Measurements from ENCODE around the gene SEC22C. TPM values are rescaled to one million over a fixed set of nuclear protein-coding genes. Genes with fewer than 3 reads are reported as not detected.

Gene SEC22C
- total and polyA plus RNA-seq, 2 of the 13 experiments (the other 11 are each of a cell fraction or from before 2014, with no cell fraction given), result 20.0 to 40.0 TPM

GRCh38 chr3:42581709-42582473 lies at the start of gene SEC22C (continued):
- peak; percentile 23; the same call in 1 of the 3 replicates for TF ChIP-seq MXI1 (IDR thresholded peaks at IDR 0.05; ENCODE audit: borderline replicate concordance, low read depth, low read length)
- TF ChIP-seq TGIF2 (CRISPR knock-in tag; IDR thresholded peaks at IDR 0.05), result peak; percentile 93
- no peak for TF ChIP-seq GLMP (CRISPR knock-in tag; IDR thresholded peaks at IDR 0.05; ENCODE audit: borderline replicate concordance)
- no peak for TF ChIP-seq STAT6 (CRISPR knock-in tag; IDR thresholded peaks at IDR 0.05; ENCODE audit: borderline replicate concordance)
- no peak for TF ChIP-seq ZNF441 (CRISPR knock-in tag; IDR thresholded peaks at IDR 0.05; ENCODE audit: borderline replicate concordance)
- no peak for TF ChIP-seq ZFYVE20 (CRISPR knock-in tag; IDR thresholded peaks at IDR 0.05; ENCODE audit: borderline replicate concordance, low read depth)
- TF ChIP-seq SETDB1 (CRISPR knock-in tag; IDR thresholded peaks at IDR 0.05; ENCODE audit: borderline replicate concordance), result no peak
- TF ChIP-seq ZKSCAN8 (CRISPR knock-in tag; IDR thresholded peaks at IDR 0.05; ENCODE audit: borderline replicate concordance), result no peak
- TF ChIP-seq ZSCAN12 (CRISPR knock-in tag; IDR thresholded peaks at IDR 0.05), result no peak
- no peak for TF ChIP-seq PAWR (CRISPR knock-in tag; IDR thresholded peaks at IDR 0.05; ENCODE audit: borderline replicate concordance)
- TF ChIP-seq ZNF564 (CRISPR knock-in tag; IDR thresholded peaks at IDR 0.05), result no peak; the same call in 1 of the 2 replicates
- peak; percentile 81; the same call in 1 of the 2 replicates for TF ChIP-seq MXD4 (CRISPR knock-in tag; IDR thresholded peaks at IDR 0.05)
- peak; percentile 62 for TF ChIP-seq NR2C2 (CRISPR knock-in tag; IDR thresholded peaks at IDR 0.05; ENCODE audit: borderline replicate concordance)
- peak; percentile 77; the same call in 1 of the 2 replicates for TF ChIP-seq TMF1 (CRISPR knock-in tag; IDR thresholded peaks at IDR 0.05; ENCODE audit: low read depth)
- 0 out of 2 replicates have a peak, but pooled peaks have one; percentile 13 for TF ChIP-seq BRD4 (CRISPR knock-in tag; IDR thresholded peaks at IDR 0.05)
- TF ChIP-seq PREB (CRISPR knock-in tag; IDR thresholded peaks at IDR 0.05), result no peak
- TF ChIP-seq ZNF512 (CRISPR knock-in tag; IDR thresholded peaks at IDR 0.05), result no peak
- no peak for TF ChIP-seq ZNF570 (CRISPR knock-in tag; IDR thresholded peaks at IDR 0.05; ENCODE audit: borderline replicate concordance)
- no peak for TF ChIP-seq ZNF431 (CRISPR knock-in tag; IDR thresholded peaks at IDR 0.05; ENCODE audit: borderline replicate concordance, low read depth)
- peak; percentile 87 for TF ChIP-seq ZNF883 (CRISPR knock-in tag; IDR thresholded peaks at IDR 0.05; ENCODE audit: not compliant biosample characterization)

Data from HepG2 (cell line).